Measurements from ENCODE around the gene SLC44A2.

GRCh38 chr19:10667867-10668266 is 42.5 kb downstream of the SLC44A2 start:
- TF ChIP-seq, protein P1, sequence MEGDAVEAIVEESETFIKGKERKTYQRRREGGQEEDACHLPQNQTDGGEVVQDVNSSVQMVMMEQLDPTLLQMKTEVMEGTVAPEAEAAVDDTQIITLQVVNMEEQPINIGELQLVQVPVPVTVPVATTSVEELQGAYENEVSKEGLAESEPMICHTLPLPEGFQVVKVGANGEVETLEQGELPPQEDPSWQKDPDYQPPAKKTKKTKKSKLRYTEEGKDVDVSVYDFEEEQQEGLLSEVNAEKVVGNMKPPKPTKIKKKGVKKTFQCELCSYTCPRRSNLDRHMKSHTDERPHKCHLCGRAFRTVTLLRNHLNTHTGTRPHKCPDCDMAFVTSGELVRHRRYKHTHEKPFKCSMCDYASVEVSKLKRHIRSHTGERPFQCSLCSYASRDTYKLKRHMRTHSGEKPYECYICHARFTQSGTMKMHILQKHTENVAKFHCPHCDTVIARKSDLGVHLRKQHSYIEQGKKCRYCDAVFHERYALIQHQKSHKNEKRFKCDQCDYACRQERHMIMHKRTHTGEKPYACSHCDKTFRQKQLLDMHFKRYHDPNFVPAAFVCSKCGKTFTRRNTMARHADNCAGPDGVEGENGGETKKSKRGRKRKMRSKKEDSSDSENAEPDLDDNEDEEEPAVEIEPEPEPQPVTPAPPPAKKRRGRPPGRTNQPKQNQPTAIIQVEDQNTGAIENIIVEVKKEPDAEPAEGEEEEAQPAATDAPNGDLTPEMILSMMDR (IDR thresholded peaks at IDR 0.05 in 8 of 11, conservative IDR thresholded peaks at IDR 0.05 in 3 of 11): no peak
- no peak for TF ChIP-seq POLR2A (IDR thresholded peaks at IDR 0.05)
- TF ChIP-seq POLR2AphosphoS5 (IDR thresholded peaks at IDR 0.05): no peak
